Upper lobe of right lung (tissue), 1 donor: ENCODE results near the gene ZNF438. TPM values are rescaled to one million over a fixed set of nuclear protein-coding genes. Genes with fewer than 3 reads are reported as not detected.

ENCODE experiments used
- ATAC-seq: fragments of 200-7000 bp; cut with Tn5 transposase; one replicate; pipeline ENCODE4 v1.9.1; 2020; ENCODE audit warnings: mild to moderate bottlenecking, moderate library complexity
- DNase-seq: peaks from one replicate; pipeline ENCODE4 v3.0.0-alpha.2; 2020
- H3K27ac ChIP-seq: fragments of 200-600 bp; one replicate; pipeline ENCODE4 v1.8.0; 2022
- H3K27me3 ChIP-seq: fragments of 200-600 bp; one replicate; pipeline ENCODE4 v1.8.0; 2022; ENCODE audit warnings: mild to moderate bottlenecking
- H3K36me3 ChIP-seq: fragments of 200-600 bp; one replicate; pipeline ENCODE4 v1.8.0; 2022
- H3K4me1 ChIP-seq: fragments of 200-600 bp; one replicate; pipeline ENCODE4 v1.8.0; 2022
- H3K4me3 ChIP-seq: fragments of 200-600 bp; one replicate; pipeline ENCODE4 v1.8.0; 2022; ENCODE audit warnings: mild to moderate bottlenecking
- H3K9me3 ChIP-seq: fragments of 200-600 bp; one replicate; pipeline ENCODE4 v1.8.0; 2022
- CTCF ChIP-seq: fragments of 200-600 bp; IDR thresholded peaks from one replicate; pipeline ENCODE4 v1.8.0; 2022; ENCODE audit warnings: antibody characterized with exemption
- intact Hi-C: fragments of 100-400 bp; cut with DNase I; formaldehyde crosslinking; loops from one replicate; pipeline ENCODE4 v1.11.0; 2022
- total RNA-seq: library from RNA; stranded (reverse); fragmentation: NEBNext Ultra II Directional; extraction: Animal tissue kit (Norgen Biotek cat#: 25700); gene quantifications from one replicate; pipeline ENCODE4 v1.2.1, GENCODE V29; 2021
- donor health status: DM: no; HTN: yes; CAD: no; lungs with severe emphysema.

The ZNF438 gene
- total RNA-seq, 1 donor from 2014 or later: 14.4 TPM

DNA sequence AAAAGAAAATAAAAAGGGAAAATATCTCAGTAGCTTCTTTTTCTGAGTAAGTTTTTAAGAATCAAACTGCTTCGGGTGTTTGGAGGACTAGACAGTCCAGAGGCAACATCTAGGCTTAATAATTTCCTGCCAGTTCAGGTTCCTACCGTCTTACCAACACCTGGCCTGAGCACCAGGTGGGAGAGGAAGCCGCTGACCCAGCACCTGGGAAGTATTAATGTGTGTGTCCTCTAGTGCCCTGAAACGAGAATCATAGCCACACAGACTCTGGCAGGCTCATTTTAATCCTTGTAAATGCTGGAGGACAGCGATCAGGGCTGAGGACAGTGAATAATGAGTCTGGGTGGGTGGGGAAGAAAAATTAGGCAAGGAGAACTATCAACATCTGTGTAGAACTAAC lies 137.4 kb downstream of the ZNF438 start:
- ATAC-seq: no peak
- Histone ChIP-seq H3K27ac (no peak overlapping the region), H3K4me1 (no peaks in the 10 kb centered on the region), H3K4me3 (no peak overlapping the region), H3K27me3 (no peaks in the 10 kb centered on the region), H3K9me3 (no peaks in the 10 kb centered on the region), H3K36me3 (no peaks in the 10 kb centered on the region)
- DNase-seq: no peak
- intact Hi-C loops: no loop called here
- TF ChIP-seq CTCF: no peak

GRCh38 chr10:30893208-30893607 lies 138.5 kb downstream of the ZNF438 start:
- no peak overlapping the region for H3K27ac ChIP-seq

DNA sequence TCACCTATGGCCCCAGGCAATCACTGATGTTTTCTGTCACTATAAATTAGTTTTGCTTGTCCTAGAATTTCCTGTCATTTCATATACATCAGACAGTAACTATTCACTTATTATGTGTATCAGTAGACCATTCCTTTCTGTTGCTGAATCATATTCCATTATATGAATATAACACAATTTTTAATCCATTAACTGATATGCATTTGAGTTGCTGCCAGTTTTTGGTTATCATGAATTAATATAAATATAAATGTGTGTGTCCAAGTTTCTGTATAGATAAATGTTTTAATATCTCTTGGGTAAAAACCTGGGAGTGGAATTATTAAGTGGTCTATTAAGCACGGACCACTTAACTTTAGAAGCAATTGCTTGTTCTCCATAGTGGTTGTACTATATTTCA lies 143.8 kb downstream of the ZNF438 start:
- Histone ChIP-seq H3K9me3 (no peaks in the 10 kb centered on the region), H3K27me3 (no peaks in the 10 kb centered on the region), H3K4me1 (no peaks in the 10 kb centered on the region), H3K27ac (no peak overlapping the region), H3K4me3 (no peak overlapping the region), H3K36me3 (no peaks in the 10 kb centered on the region)
- TF ChIP-seq CTCF: no peak
- ATAC-seq: no peak
- DNase-seq: no peak
- intact Hi-C loops: no loop called here

More at GRCh38 chr10:30893208-30893607, 138.5 kb downstream of the ZNF438 start:
- Histone ChIP-seq H3K4me1 (no peaks in the 10 kb centered on the region), H3K4me3 (no peak overlapping the region), H3K36me3 (no peaks in the 10 kb centered on the region), H3K9me3 (no peaks in the 10 kb centered on the region), H3K27me3 (no peaks in the 10 kb centered on the region)
- ATAC-seq: no peak
- DNase-seq: no peak
- no peak for TF ChIP-seq CTCF
- intact Hi-C loops: no loop called here

- no peaks in the 10 kb centered on the region for H3K27me3 ChIP-seq
- no peak overlapping the region for H3K27ac ChIP-seq
- H3K4me1 ChIP-seq: no peaks in the 10 kb centered on the region
- ATAC-seq (no peak), DNase-seq (no peak)
- H3K9me3 ChIP-seq: no peaks in the 10 kb centered on the region
- no peaks in the 10 kb centered on the region for H3K36me3 ChIP-seq
- intact Hi-C loops: no loop called here
- TF ChIP-seq CTCF: no peak
- H3K4me3 ChIP-seq: no peak overlapping the region
Observed at GRCh38 chr10:30885423-30885822, 146.2 kb downstream of the ZNF438 start.

DNA sequence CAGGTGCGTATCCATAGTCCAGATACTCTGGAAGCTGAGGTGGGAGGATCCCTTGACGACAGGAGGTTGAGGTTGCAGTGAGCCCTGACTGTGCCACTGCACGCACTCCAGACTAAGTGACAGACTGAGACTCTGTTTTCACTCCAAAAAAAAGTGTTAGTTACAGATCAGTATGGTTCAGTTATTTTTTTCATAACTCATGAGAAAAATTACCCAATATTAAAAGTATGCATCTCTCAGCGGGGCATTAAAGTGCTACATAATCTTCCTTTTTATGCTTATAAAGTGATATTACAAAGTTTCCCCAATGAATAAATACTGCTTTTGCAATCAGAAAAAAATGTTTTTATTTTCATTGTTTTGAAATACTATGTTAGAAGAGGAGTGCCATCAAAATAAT lies 147.9 kb downstream of the ZNF438 start:
- H3K27me3 ChIP-seq: no peaks in the 10 kb centered on the region
- H3K36me3 ChIP-seq: no peaks in the 10 kb centered on the region
- no peak overlapping the region for H3K4me3 ChIP-seq
- no peaks in the 10 kb centered on the region for H3K4me1 ChIP-seq
- DNase-seq (no peak), ATAC-seq (no peak)
- intact Hi-C loops: no loop called here
- no peak for TF ChIP-seq CTCF
- no peaks in the 10 kb centered on the region for H3K9me3 ChIP-seq
- H3K27ac ChIP-seq: no peak overlapping the region

GRCh38 chr10:30883116-30883515 lies 148.5 kb downstream of the ZNF438 start:
- H3K27me3 ChIP-seq: no peaks in the 10 kb centered on the region
- ATAC-seq (no peak), DNase-seq (no peak)
- TF ChIP-seq CTCF: no peak
- no peak overlapping the region for H3K27ac ChIP-seq
- no peak overlapping the region for H3K4me3 ChIP-seq
- intact Hi-C loops: no loop called here
- no peaks in the 10 kb centered on the region for H3K36me3 ChIP-seq
- H3K9me3 ChIP-seq: no peaks in the 10 kb centered on the region
- no peaks in the 10 kb centered on the region for H3K4me1 ChIP-seq
